Activated CD4-positive, alpha-beta T cell treated with anti-CD3 and anti-CD28 coated beads, Interleukin-2, amount 10 ng/mL, durations not matched to agents 7 days and 5 days (primary cell): ENCODE results near the gene MS4A13. TPM values are rescaled to one million over a fixed set of nuclear protein-coding genes. Genes with fewer than 3 reads are reported as not detected.

Source experiments
- CTCF ChIA-PET: fragments of 350-600 bp; sonication (Branson Sonifier 250); formaldehyde crosslinking; loops from one replicate; lab custom pipeline; 2021; ENCODE audit warnings: antibody characterized with exemption; lab: Charles Lee
- POLR2A ChIA-PET: fragments of 350-600 bp; sonication (Branson Sonifier 250); formaldehyde crosslinking; loops from one replicate; lab custom pipeline; 2021; ENCODE audit warnings: antibody characterized with exemption; lab: Charles Lee
- DNase-seq: peaks from one replicate; pipeline ENCODE4 v3.0.0-alpha.2; 2020
- H3K27ac Mint-ChIP-seq: one replicate; pipeline ENCODE4 v1.8.0; 2021; ENCODE audit warnings: mild to moderate bottlenecking, moderate library complexity, mixed read lengths
- H3K27me3 Mint-ChIP-seq: one replicate; pipeline ENCODE4 v1.8.0; 2021; ENCODE audit warnings: mixed read lengths
- H3K36me3 Mint-ChIP-seq: one replicate; pipeline ENCODE4 v1.8.0; 2021; ENCODE audit warnings: low read depth, mixed read lengths
- H3K4me1 Mint-ChIP-seq: one replicate; pipeline ENCODE4 v1.8.0; 2021; ENCODE audit warnings: mixed read lengths
- H3K4me3 Mint-ChIP-seq: one replicate; pipeline ENCODE4 v1.8.0; 2021; ENCODE audit warnings: mild to moderate bottlenecking, moderate library complexity, mixed read lengths
- H3K9me3 Mint-ChIP-seq: one replicate; pipeline ENCODE4 v1.8.0; 2021; ENCODE audit warnings: mixed read lengths
- total RNA-seq, 2 experiments: library from RNA; stranded (reverse); gene quantifications; one replicate each; pipeline ENCODE4 v1.2.3, GENCODE V29; 2021

The MS4A13 gene
- total RNA-seq, 2 experiments from 2014 or later: not detected

DNA sequence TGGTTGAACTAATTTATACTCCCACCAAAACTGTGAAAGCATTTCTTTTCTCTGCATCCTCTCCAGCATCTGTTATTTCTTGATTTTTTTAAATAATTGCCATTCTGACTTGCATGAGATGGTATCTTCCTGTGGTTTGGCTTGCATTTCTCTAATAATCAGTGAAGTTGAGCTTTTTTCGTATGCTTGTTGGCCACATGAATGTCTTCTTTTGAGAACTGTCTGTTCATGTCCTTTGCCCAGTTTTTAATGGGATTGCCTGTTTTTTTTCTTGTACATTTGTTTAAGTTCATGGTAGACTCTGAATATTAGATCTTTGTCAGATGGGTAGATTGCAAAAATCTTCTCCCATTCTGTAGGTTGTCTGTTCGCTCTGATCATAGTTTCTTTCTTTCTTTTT is 46.1 kb downstream of the MS4A13 start:
- DNase-seq: no peak
- H3K36me3 Mint-ChIP-seq: peaks cover 4% of the 10 kb centered on the region
- POLR2A ChIA-PET: no interaction called here
- H3K27me3 Mint-ChIP-seq: no peaks in the 10 kb centered on the region
- H3K4me3 Mint-ChIP-seq: no peak overlapping the region
- H3K4me1 Mint-ChIP-seq: peaks cover 2% of the 10 kb centered on the region
- H3K9me3 Mint-ChIP-seq: peaks cover 21% of the 10 kb centered on the region
- CTCF ChIA-PET: no interaction called here
- no peak overlapping the region for H3K27ac Mint-ChIP-seq

DNA sequence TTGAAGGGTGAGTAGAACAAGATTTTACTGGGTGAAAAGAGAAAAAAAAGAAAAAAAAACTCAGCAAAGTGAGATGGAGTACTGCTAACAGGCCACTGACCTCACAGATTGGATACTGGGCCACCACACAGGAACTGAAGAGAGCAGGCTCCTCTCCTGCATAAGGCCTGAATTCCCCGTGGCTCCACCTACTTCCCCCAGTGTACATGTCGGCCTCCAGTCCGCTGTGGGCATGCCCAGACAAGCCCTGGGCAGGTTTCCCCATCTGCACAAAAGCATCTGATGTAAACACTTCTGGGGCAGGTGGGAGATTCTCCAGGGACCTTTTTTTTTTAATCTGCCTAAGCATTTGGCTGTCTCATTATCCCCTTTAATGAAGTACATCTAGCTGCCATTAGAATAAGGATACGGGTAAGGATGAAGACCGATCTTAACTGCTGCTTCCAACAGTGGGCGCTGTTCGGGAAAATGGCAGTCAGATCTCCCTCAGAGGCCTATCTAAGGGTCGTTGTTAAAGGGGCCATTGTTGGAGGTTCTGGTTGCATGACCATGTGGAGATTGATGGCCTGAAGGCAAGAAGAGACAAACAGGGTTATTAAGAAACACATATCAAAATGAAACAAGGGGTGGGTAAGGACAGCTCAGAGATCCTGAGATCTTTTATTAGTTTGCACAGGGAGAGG is 48.5 kb downstream of the MS4A13 start:
- peaks cover 4% of the 10 kb centered on the region for H3K36me3 Mint-ChIP-seq
- H3K4me3 Mint-ChIP-seq: no peak overlapping the region
- H3K9me3 Mint-ChIP-seq: peaks cover 18% of the 10 kb centered on the region
- peaks cover 2% of the 10 kb centered on the region for H3K27me3 Mint-ChIP-seq
- H3K27ac Mint-ChIP-seq: peak overlapping the region; percentile 39
- CTCF ChIA-PET: no interaction called here
- no peak for DNase-seq
- POLR2A ChIA-PET: no interaction called here
- H3K4me1 Mint-ChIP-seq: peaks cover 2% of the 10 kb centered on the region

DNA sequence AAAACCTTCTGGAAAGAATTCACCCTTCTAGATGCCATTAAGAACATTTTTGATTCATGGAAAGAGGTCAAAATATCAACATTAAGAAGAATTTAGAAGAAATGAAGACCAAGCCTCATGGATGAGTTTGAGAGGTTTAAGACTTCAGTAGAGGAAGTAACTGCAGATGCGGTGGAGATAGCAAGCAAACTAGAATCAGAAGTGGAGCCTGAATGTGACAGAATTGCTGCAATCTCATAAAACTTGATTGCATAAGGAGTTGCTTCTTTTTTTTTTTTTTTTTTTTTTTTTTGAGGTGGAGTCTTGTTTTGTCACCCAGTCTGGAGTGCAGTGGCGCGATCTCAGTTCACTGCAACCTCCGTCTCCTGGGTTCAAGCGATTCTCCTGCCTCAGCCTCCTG is 51.6 kb downstream of the MS4A13 start:
- no peak overlapping the region for H3K4me3 Mint-ChIP-seq
- peaks cover 2% of the 10 kb centered on the region for H3K4me1 Mint-ChIP-seq
- ChIA-PET POLR2A (no interaction called here), CTCF (no interaction called here)
- no peak for DNase-seq
- no peak overlapping the region for H3K27ac Mint-ChIP-seq
- H3K36me3 Mint-ChIP-seq: peaks cover 2% of the 10 kb centered on the region
- H3K9me3 Mint-ChIP-seq: peaks cover 11% of the 10 kb centered on the region
- peaks cover 4% of the 10 kb centered on the region for H3K27me3 Mint-ChIP-seq

DNA sequence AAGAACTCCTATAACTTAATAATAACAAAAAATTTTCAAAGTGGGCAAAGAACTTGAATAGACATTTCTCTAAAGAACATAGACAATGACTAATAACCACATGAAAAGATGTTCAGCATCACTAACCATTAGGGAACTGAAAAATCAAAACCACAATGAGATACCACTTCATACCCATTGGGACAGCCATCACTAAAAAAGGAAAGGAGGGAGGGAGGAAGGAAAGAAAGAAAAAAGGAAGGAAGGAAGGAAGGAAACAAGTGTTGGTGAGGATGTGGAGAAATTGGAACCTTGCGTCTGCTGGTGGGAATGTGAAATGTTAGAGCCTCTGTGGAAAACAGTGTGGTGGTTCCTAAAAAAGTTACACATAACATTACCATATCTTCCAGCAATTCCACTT is 55.8 kb downstream of the MS4A13 start:
- no peak overlapping the region for H3K4me3 Mint-ChIP-seq
- H3K4me1 Mint-ChIP-seq: no peaks in the 10 kb centered on the region
- POLR2A ChIA-PET: no interaction called here
- H3K9me3 Mint-ChIP-seq: no peaks in the 10 kb centered on the region
- no peaks in the 10 kb centered on the region for H3K36me3 Mint-ChIP-seq
- H3K27ac Mint-ChIP-seq: no peak overlapping the region
- DNase-seq: no peak
- peaks cover 9% of the 10 kb centered on the region for H3K27me3 Mint-ChIP-seq
- CTCF ChIA-PET: no interaction called here

DNA sequence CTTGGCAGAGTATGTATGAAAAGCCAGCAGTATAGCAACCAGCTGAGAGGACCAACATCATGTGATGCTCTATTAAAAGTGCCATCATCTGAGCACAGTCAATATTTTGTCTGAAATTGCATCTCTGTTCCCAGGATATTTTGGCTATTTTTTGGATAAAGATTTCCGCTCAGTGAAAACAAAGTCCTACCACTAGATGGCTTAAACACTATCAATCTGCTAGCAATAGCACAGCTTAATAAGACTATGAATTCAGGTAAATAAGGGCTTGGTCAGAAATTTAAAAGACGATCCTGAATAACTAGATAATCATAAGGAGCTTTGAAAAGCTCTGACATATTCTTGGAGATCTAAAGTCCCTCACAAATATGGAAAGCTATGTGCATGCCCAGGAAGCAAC is 74.4 kb downstream of the MS4A13 start:
- no peak for DNase-seq
- CTCF ChIA-PET: no interaction called here
- Mint-ChIP-seq H3K4me3 (no peak overlapping the region), H3K36me3 (no peaks in the 10 kb centered on the region), H3K27me3 (peaks cover 6% of the 10 kb centered on the region), H3K4me1 (no peaks in the 10 kb centered on the region), H3K27ac (no peak overlapping the region), H3K9me3 (peaks cover 6% of the 10 kb centered on the region)
- POLR2A ChIA-PET: no interaction called here

Other genes starting within 250 kb of the MS4A13 start
- gene MS4A4A, start 234.7 kb upstream of the MS4A13 start, total RNA-seq: not detected
- gene MS4A6E, start 188.1 kb upstream of the MS4A13 start, total RNA-seq: not detected
- gene MS4A7, start 136.9 kb upstream of the MS4A13 start, total RNA-seq: not detected
- not detected for gene MS4A14, start 118.9 kb upstream of the MS4A13 start, total RNA-seq
- gene MS4A5, start 85.8 kb upstream of the MS4A13 start, total RNA-seq: not detected
- gene MS4A1, start 59.5 kb upstream of the MS4A13 start, total RNA-seq: not detected
- not detected for gene MS4A12, start 22.6 kb upstream of the MS4A13 start, total RNA-seq
- not detected for gene MS4A8, start 184.2 kb downstream of the MS4A13 start, total RNA-seq
- not detected for gene MS4A18, start 209.3 kb downstream of the MS4A13 start, total RNA-seq
- gene MS4A15, start 241.5 kb downstream of the MS4A13 start, total RNA-seq: not detected